GM12878 (cell line): ENCODE results near the gene SLC13A3.

Source experiments
- CTCF ChIP-seq, 3 experiments: IDR thresholded peaks in 2 of 3; conservative IDR thresholded peaks in 1 of 3; 2 replicates each; pipeline ENCODE4 v1.5.1; 2011; ENCODE audit warnings: low read depth in 3 of 3, low read length in 3 of 3, mild to moderate bottlenecking in 3 of 3, control low read depth in 2 of 3, moderate library complexity in 2 of 3, inconsistent platforms in 1 of 3, mixed read lengths in 1 of 3; ENCODE audit not compliant: control insufficient read depth in 2 of 3, insufficient read depth in 1 of 3; ENCODE audit errors: extremely low read depth in 1 of 3
- FOXK2 ChIP-seq: fragments of 450-650 bp; IDR thresholded peaks from 2 replicates; pipeline ENCODE4 v1.6.1; 2017; ENCODE audit warnings: mild to moderate bottlenecking, moderate library complexity
- NFYA ChIP-seq: IDR thresholded peaks from 2 replicates; pipeline ENCODE4 v1.6.1; 2011; ENCODE audit warnings: low read depth, mild to moderate bottlenecking, low read length, improper control_type of control experiment, borderline replicate concordance
- POLR2A ChIP-seq: IDR thresholded peaks from 2 replicates; pipeline ENCODE4 v1.6.1; 2011; ENCODE audit warnings: low read depth, mild to moderate bottlenecking, low read length
- SMC3 ChIP-seq: IDR thresholded peaks from 2 replicates; pipeline ENCODE4 v1.6.1; 2011; ENCODE audit warnings: low read length, improper control_type of control experiment, borderline replicate concordance
- SREBF2 ChIP-seq: IDR thresholded peaks from 2 replicates; pipeline ENCODE4 v1.6.1; 2012; ENCODE audit warnings: mild to moderate bottlenecking, low read length

DNA sequence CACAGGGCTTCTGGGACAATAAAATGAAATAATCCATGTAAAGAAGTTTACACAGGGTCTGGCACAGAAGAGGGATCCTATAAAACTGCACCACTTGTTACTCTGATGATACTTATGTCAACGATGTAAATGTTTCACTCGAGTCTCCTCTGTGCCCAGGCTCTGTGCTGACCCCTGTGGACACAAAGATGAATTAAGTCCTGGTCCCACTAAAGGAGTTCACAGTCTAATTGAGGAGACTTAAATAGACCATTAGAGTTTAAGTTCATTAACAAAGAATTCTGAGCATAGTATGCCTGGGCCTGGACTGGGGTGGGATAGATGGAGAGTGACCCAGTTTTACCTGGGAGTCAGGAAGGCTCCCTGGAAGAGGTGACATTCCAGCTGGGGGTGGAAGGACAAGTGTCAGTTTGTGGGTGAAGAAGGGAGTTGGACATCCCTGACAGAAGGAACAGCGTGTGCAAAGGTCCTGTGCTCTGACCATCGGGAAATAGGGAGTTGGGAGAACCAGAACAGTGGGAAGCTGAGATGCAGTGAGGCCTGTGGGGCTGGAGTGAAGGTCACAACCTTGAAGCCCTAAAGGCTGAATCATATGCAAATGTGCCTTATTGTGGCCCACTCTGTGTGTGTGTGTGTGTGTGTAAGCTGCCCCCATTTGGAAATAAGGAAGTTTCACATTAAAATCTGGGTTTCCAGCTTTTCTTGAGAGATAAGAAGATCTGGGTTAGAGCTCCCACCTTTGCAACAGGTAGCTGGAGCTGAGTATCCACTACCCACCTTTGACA lies 101.9 kb downstream of the SLC13A3 start:
- TF ChIP-seq NFYA (no peak), SREBF2 (no peak), FOXK2 (no peak), CTCF (IDR thresholded peaks at IDR 0.05 in 2 of 3, conservative IDR thresholded peaks at IDR 0.05 in 1 of 3; ENCODE audit: control insufficient read depth in 2 of 3, extremely low read depth in 1 of 3, insufficient read depth in 1 of 3, low read depth in 3 of 3, low read length in 3 of 3) (peak in 2 of 3 experiments; percentile 23 to 24; a peak in 2 of 6 replicates), SMC3 (no peak), POLR2A (no peak)
